ENCODE data around the gene PPP6R2. TPM values are rescaled to one million over a fixed set of nuclear protein-coding genes. Genes with fewer than 3 reads are reported as not detected.
"Not testable (repeated sequence)": the region's sequence is repeated elsewhere in the genome, so short reads cannot be mapped to it uniquely, and the experiment has no call there.

Gene PPP6R2
- total RNA-seq, 1 experiment from 2014 or later: 42.6 TPM

GRCh38 chr22:50432131-50432876 lies 89.2 kb downstream of the PPP6R2 start:
- Mint-ChIP-seq H3K36me3 (ENCODE audit: insufficient read depth in 1 of 3, low read depth in 3 of 3) (peaks cover 14 to 54% (median 52%) of the 10 kb centered on the region in 3 experiments; a peak in 6 of 7 replicates), H3K27me3 (ENCODE audit: low read depth) (0 out of 2 replicates have a peak, but pooled peaks cover 1% of the 10 kb centered on the region), H3K9me3 (peaks cover 0 to 2% of the 10 kb centered on the region in 2 experiments; a peak in 1 of 5 replicates), H3K27ac (no peak overlapping the region), H3K4me3 (no peak overlapping the region), H3K4me1 (no peaks in the 10 kb centered on the region)
- Histone ChIP-seq H3K9ac (ENCODE audit: extremely low read depth, insufficient read length, low read length) (no peak overlapping the region), H3K4ac (ENCODE audit: low read depth, low read length) (no peak overlapping the region), H2AFZ (ENCODE audit: low read length) (no peak overlapping the region), H3K79me2 (ENCODE audit: insufficient read depth, low read length) (no peaks in the 10 kb centered on the region), H3K18ac (ENCODE audit: insufficient read length, low read depth, low read length) (no peak overlapping the region), H3K79me1 (ENCODE audit: insufficient read depth, low read depth, low read length, poor library complexity, severe bottlenecking) (no peaks in the 10 kb centered on the region), H3K23me2 (ENCODE audit: insufficient read length, low read depth, low read length, poor library complexity, severe bottlenecking) (no peaks in the 10 kb centered on the region), H3K4me1 (ENCODE audit: insufficient read depth, low read length) (no peaks in the 10 kb centered on the region), H3K27me3 (ENCODE audit: insufficient read depth, low read length) (no peaks in the 10 kb centered on the region), H3T11ph (ENCODE audit: low read length) (no peak overlapping the region), H3K27ac (ENCODE audit: insufficient read length, low read depth, low read length) (no peak overlapping the region), H4K5ac (ENCODE audit: insufficient read length, low read depth, low read length) (no peak overlapping the region), H2BK5ac (ENCODE audit: insufficient read length, low read length) (no peak overlapping the region), H2AK5ac (ENCODE audit: insufficient read length, low read length) (no peak overlapping the region), H4K20me1 (ENCODE audit: control insufficient read depth, insufficient read depth, insufficient read length) (no peaks in the 10 kb centered on the region), H3K56ac (ENCODE audit: insufficient read length, low read depth, low read length) (no peak overlapping the region), H4K8ac (replicated peaks; ENCODE audit: insufficient read length, low read depth, low read length) (no peak overlapping the region), H2BK15ac (ENCODE audit: low read depth, low read length) (no peak overlapping the region), H4K91ac (ENCODE audit: insufficient read length, low read depth, low read length) (no peak overlapping the region), H2BK120ac (ENCODE audit: low read depth, low read length, poor library complexity, severe bottlenecking) (no peak overlapping the region), H3K4me2 (ENCODE audit: insufficient read depth, insufficient read length, low read length) (no peak overlapping the region), H3K9me3 (ENCODE audit: control insufficient read depth, low read depth, low read length) (no peaks in the 10 kb centered on the region), H2BK12ac (ENCODE audit: insufficient read length, low read depth, low read length) (no peak overlapping the region), H3K14ac (ENCODE audit: insufficient read depth, low read length) (no peak overlapping the region), H3K23ac (ENCODE audit: insufficient read length, low read depth, low read length) (no peak overlapping the region), H2BK20ac (ENCODE audit: low read depth, low read length, poor library complexity, severe bottlenecking) (no peak overlapping the region)
- WGBS (ENCODE audit: extremely low coverage, insufficient read length, low lambda C conversion rate): no CpG with 5 or more reads among the region's 35 CpGs
- no peak for DNase-seq
- TF ChIP-seq CTCF (conservative IDR thresholded peaks at IDR 0.05): no peak

GRCh38 chr22:50432877-50433510 lies 89.9 kb downstream of the PPP6R2 start:
- not testable (repeated sequence) for H3K27me3 Mint-ChIP-seq (ENCODE audit: low read depth); H3K27ac Mint-ChIP-seq; H3K56ac ChIP-seq (ENCODE audit: insufficient read length, low read depth, low read length); H3K4me1 Mint-ChIP-seq; H3K4me2 ChIP-seq (ENCODE audit: insufficient read depth, insufficient read length, low read length); H4K20me1 ChIP-seq (ENCODE audit: control insufficient read depth, insufficient read depth, insufficient read length); H3K23me2 ChIP-seq (ENCODE audit: insufficient read length, low read depth, low read length, poor library complexity, severe bottlenecking); H3K9me3 Mint-ChIP-seq; H3K4ac ChIP-seq (ENCODE audit: low read depth, low read length); H3K18ac ChIP-seq (ENCODE audit: insufficient read length, low read depth, low read length); H2AFZ ChIP-seq (ENCODE audit: low read length); H3K14ac ChIP-seq (ENCODE audit: insufficient read depth, low read length); DNase-seq; H3K27me3 ChIP-seq (ENCODE audit: insufficient read depth, low read length); H4K91ac ChIP-seq (ENCODE audit: insufficient read length, low read depth, low read length); H3K79me1 ChIP-seq (ENCODE audit: insufficient read depth, low read depth, low read length, poor library complexity, severe bottlenecking); H2BK15ac ChIP-seq (ENCODE audit: low read depth, low read length); H2AK5ac ChIP-seq (ENCODE audit: insufficient read length, low read length); H4K5ac ChIP-seq (ENCODE audit: insufficient read length, low read depth, low read length); H3K79me2 ChIP-seq (ENCODE audit: insufficient read depth, low read length); H4K8ac ChIP-seq (replicated peaks; ENCODE audit: insufficient read length, low read depth, low read length); H2BK12ac ChIP-seq (ENCODE audit: insufficient read length, low read depth, low read length); H3T11ph ChIP-seq (ENCODE audit: low read length); H2BK5ac ChIP-seq (ENCODE audit: insufficient read length, low read length); H3K27ac ChIP-seq (ENCODE audit: insufficient read length, low read depth, low read length); H3K9me3 ChIP-seq (ENCODE audit: control insufficient read depth, low read depth, low read length); H3K9ac ChIP-seq (ENCODE audit: extremely low read depth, insufficient read length, low read length); H3K23ac ChIP-seq (ENCODE audit: insufficient read length, low read depth, low read length); H2BK20ac ChIP-seq (ENCODE audit: low read depth, low read length, poor library complexity, severe bottlenecking); H3K4me1 ChIP-seq (ENCODE audit: insufficient read depth, low read length); H2BK120ac ChIP-seq (ENCODE audit: low read depth, low read length, poor library complexity, severe bottlenecking); H3K4me3 Mint-ChIP-seq
- no CpG with 5 or more reads among the region's 24 CpGs for WGBS (ENCODE audit: extremely low coverage, insufficient read length, low lambda C conversion rate)
- H3K36me3 Mint-ChIP-seq (ENCODE audit: insufficient read depth in 1 of 3, low read depth in 3 of 3): peaks cover 14 to 57% (median 53%) of the 10 kb centered on the region in 3 experiments; a peak in 6 of 7 replicates

Data from H9 (cell line).